Neural cell (in vitro differentiated cells): ENCODE data around the gene DLGAP4. TPM values are rescaled to one million over a fixed set of nuclear protein-coding genes. Genes with fewer than 3 reads are reported as not detected.

Source experiments
- H2AFZ ChIP-seq: fragments of 200-600, 300-800 bp; sonication (generic), shearing (Covaris generic); 2 replicates; pipeline ENCODE4 v1.6.0; 2014; ENCODE audit warnings: low read depth, mild to moderate bottlenecking, antibody characterized with exemption, low read length, moderate library complexity
- H3F3A ChIP-seq: fragments of 200-600 bp; shearing (Covaris generic); 2 replicates; pipeline ENCODE4 v1.6.1; 2016; ENCODE audit warnings: mild to moderate bottlenecking, moderate library complexity, mixed read lengths, antibody characterized with exemption, low read length; ENCODE audit not compliant: insufficient read depth, poor library complexity, severe bottlenecking
- H3K27ac ChIP-seq: fragments of 200-600, 300-800 bp; sonication (generic), shearing (Covaris generic); 2 replicates; pipeline ENCODE4 v1.5.1; 2014; ENCODE audit warnings: mild to moderate bottlenecking, low read length, moderate library complexity
- H3K27me3 ChIP-seq: fragments of 300-800, 200-600 bp; sonication (generic), shearing (Covaris generic); 2 replicates; pipeline ENCODE4 v1.6.0; 2014; ENCODE audit warnings: mild to moderate bottlenecking, low read depth, low read length, moderate library complexity; ENCODE audit not compliant: insufficient read depth
- H3K36me3 ChIP-seq: fragments of 300-800, 200-600 bp; sonication (generic), shearing (Covaris generic); 2 replicates; pipeline ENCODE4 v1.5.1; 2014; ENCODE audit warnings: mild to moderate bottlenecking, antibody characterized with exemption, low read length, moderate library complexity; ENCODE audit not compliant: insufficient read depth
- H3K4me2 ChIP-seq: fragments of 300-800, 200-600 bp; sonication (generic), shearing (Covaris generic); 2 replicates; pipeline ENCODE4 v1.6.0; 2014; ENCODE audit warnings: mild to moderate bottlenecking, low read length
- H3K4me3 ChIP-seq: fragments of 300-800, 200-600 bp; sonication (generic), shearing (Covaris generic); 2 replicates; pipeline ENCODE4 v1.5.1; 2014; ENCODE audit warnings: mild to moderate bottlenecking, low read length, moderate library complexity
- H3K79me2 ChIP-seq: fragments of 200-600 bp; shearing (Covaris generic); replicated peaks from 2 replicates; pipeline ENCODE4 v1.6.0; 2014; ENCODE audit warnings: mild to moderate bottlenecking, low read length, moderate library complexity; ENCODE audit not compliant: insufficient read depth
- H3K9ac ChIP-seq: fragments of 300-800, 200-600 bp; sonication (generic), shearing (Covaris generic); 2 replicates; pipeline ENCODE4 v1.6.1; 2016; ENCODE audit warnings: mild to moderate bottlenecking, low read length, mixed read lengths
- H3K9me2 ChIP-seq: fragments of 200-600 bp; shearing (Covaris generic); 2 replicates; pipeline ENCODE4 v1.6.1; 2016; ENCODE audit warnings: mild to moderate bottlenecking, low read length, mixed read lengths; ENCODE audit not compliant: insufficient read depth
- H3K9me3 ChIP-seq: fragments of 200-600, 300-800 bp; sonication (generic), shearing (Covaris generic); 2 replicates; pipeline ENCODE4 v1.6.1; 2016; ENCODE audit warnings: mild to moderate bottlenecking, mixed run types, low read length, moderate library complexity, mixed read lengths
- H4K20me1 ChIP-seq: fragments of 200-600 bp; shearing (Covaris generic); 2 replicates; pipeline ENCODE4 v1.6.1; 2016; ENCODE audit warnings: mild to moderate bottlenecking, mixed run types; ENCODE audit not compliant: insufficient read depth
- CTCF ChIP-seq: fragments of 450-650 bp; IDR thresholded peaks from 2 replicates; pipeline ENCODE4 v1.5.1; 2014; ENCODE audit warnings: antibody characterized with exemption, mild to moderate bottlenecking, moderate library complexity; ENCODE audit not compliant: poor library complexity, severe bottlenecking
- EP300 ChIP-seq: fragments of 450-650 bp; conservative IDR thresholded peaks from 2 replicates; pipeline ENCODE4 v1.6.1; 2014; ENCODE audit warnings: antibody characterized with exemption, mild to moderate bottlenecking, moderate library complexity; ENCODE audit not compliant: poor library complexity, severe bottlenecking
- EZH2 ChIP-seq: fragments of 200-600, 300-800 bp; shearing (Covaris generic), sonication (generic); IDR thresholded peaks from 2 replicates; pipeline ENCODE4 v1.6.1; 2014; ENCODE audit warnings: antibody characterized with exemption, low read length, borderline replicate concordance, mild to moderate bottlenecking; ENCODE audit not compliant: insufficient read depth, poor library complexity, severe bottlenecking
- MXI1 ChIP-seq: fragments of 450-650 bp; conservative IDR thresholded peaks from 2 replicates; pipeline ENCODE4 v1.6.1; 2014; ENCODE audit warnings: antibody characterized with exemption, mild to moderate bottlenecking; ENCODE audit not compliant: poor library complexity, severe bottlenecking
- POLR2AphosphoS5 ChIP-seq: IDR thresholded peaks from 2 replicates; pipeline ENCODE4 v1.6.1; 2012
- RAD21 ChIP-seq: fragments of 450-650 bp; conservative IDR thresholded peaks from 2 replicates; pipeline ENCODE4 v1.6.1; 2014; ENCODE audit warnings: antibody characterized with exemption, mild to moderate bottlenecking, moderate library complexity
- REST ChIP-seq: IDR thresholded peaks from 2 replicates; pipeline ENCODE4 v1.6.1; 2012; ENCODE audit warnings: borderline replicate concordance
- SMC3 ChIP-seq: fragments of 450-650 bp; conservative IDR thresholded peaks from 2 replicates; pipeline ENCODE4 v1.6.1; 2014; ENCODE audit warnings: antibody characterized with exemption, mild to moderate bottlenecking, moderate library complexity; ENCODE audit not compliant: poor library complexity
- TAF1 ChIP-seq: IDR thresholded peaks from 2 replicates; pipeline ENCODE4 v1.6.1; 2012; ENCODE audit warnings: low read depth
- polyA plus RNA-seq: library from polyadenylated mRNA; depleted of rRNA; stranded (reverse); fragments of >200 nt; gene quantifications from 2 replicates; pipeline ENCODE4 v1.2.3, GENCODE V29; 2014

DLGAP4 gene
- polyA plus RNA-seq, 1 donor from 2014 or later, result 31.2 TPM

- Histone ChIP-seq H3K36me3 (no peaks in the 10 kb centered on the region), H3K27ac (no peak overlapping the region), H4K20me1 (no peaks in the 10 kb centered on the region), H3K9ac (no peak overlapping the region), H2AFZ (no peak overlapping the region), H3K27me3 (no peaks in the 10 kb centered on the region), H3K4me3 (no peak overlapping the region), H3K9me3 (no peaks in the 10 kb centered on the region), H3K4me2 (no peak overlapping the region), H3K9me2 (no peaks in the 10 kb centered on the region), H3F3A (no peaks in the 10 kb centered on the region), H3K79me2 (no peaks in the 10 kb centered on the region)
- TF ChIP-seq POLR2AphosphoS5 (no peak), RAD21 (no peak), TAF1 (no peak), MXI1 (no peak), CTCF (no peak), REST (no peak), SMC3 (no peak), EP300 (no peak), EZH2 (no peak)
Measured at GRCh38 chr20:36318166-36318565, 12.0 kb downstream of the DLGAP4 start.

GRCh38 chr20:36319356-36320260 is 13.5 kb downstream of the DLGAP4 start:
- Histone ChIP-seq H3K4me2 (no peak overlapping the region), H3K9ac (no peak overlapping the region), H3K79me2 (no peaks in the 10 kb centered on the region), H3K4me3 (no peak overlapping the region), H4K20me1 (no peaks in the 10 kb centered on the region), H3K27me3 (no peaks in the 10 kb centered on the region), H3K9me3 (no peaks in the 10 kb centered on the region), H2AFZ (no peak overlapping the region), H3K27ac (no peak overlapping the region), H3K9me2 (no peaks in the 10 kb centered on the region), H3F3A (no peaks in the 10 kb centered on the region), H3K36me3 (no peaks in the 10 kb centered on the region)
- no peak for TF ChIP-seq TAF1
- TF ChIP-seq CTCF, result no peak
